T-helper 2 cell treated with Interferon-gamma antibody and Interleukin-4, amounts not matched to agents 100 ng/mL and 5 ng/mL, for 36 hours (primary cell): ENCODE data around the gene TCP1. TPM values are rescaled to one million over a fixed set of nuclear protein-coding genes. Genes with fewer than 3 reads are reported as not detected.
"Not testable (repeated sequence)": the region's sequence is repeated elsewhere in the genome, so short reads cannot be mapped to it uniquely, and the experiment has no call there.

Experiments used
- intact Hi-C: fragments of 100-400 bp; cut with micrococcal nuclease; formaldehyde crosslinking; loops from one replicate; pipeline ENCODE4 v1.15.1; 2023
- total RNA-seq: library from RNA; stranded (reverse); gene quantifications from 2 replicates; pipeline ENCODE4 v1.2.3, GENCODE V29; 2022

The TCP1 gene
- total RNA-seq, 1 donor from 2014 or later = 290 TPM

DNA sequence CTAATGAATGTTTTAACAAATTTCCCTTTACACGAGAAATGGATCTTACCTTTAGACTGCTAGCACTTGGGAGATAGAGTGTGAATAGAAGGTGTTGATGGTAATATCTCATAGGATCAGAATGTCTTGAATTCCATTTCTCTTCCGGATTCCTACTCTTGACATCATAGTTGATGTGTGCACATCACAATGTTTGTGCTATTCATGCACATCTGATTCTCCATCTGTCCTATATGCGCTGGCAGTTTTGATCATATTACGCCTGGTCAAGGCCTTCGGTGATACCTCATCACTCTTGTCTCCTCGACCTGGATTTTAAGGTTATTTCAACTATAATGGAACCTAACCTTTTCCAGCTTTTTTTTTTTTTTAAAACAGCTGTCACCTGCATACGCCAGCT is 44.3 kb downstream of the TCP1 start:
- intact Hi-C loops = no loop called here

DNA sequence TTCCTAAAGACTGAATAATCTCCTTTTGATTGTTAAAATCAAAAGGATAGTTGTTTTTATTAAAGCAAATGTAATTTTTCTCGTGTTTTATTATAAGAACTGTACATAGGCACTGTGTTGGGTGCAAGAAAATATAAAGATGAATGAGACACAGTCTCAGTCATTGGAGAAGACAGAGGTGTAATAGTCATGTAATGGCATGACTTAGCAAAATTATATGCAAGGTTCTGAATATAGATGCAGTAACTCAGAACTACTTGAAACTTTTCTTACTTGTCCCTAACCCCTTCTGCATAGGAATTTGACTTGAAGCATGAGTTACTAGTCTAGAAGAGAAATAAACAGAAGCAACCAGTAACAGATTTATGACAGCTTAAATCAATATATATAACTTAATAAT is 47.2 kb downstream of the TCP1 start:
- intact Hi-C loops = loop anchor here (2.0 kb wide), 1 partner anchor 13 kb away; no protein-coding TSS in a partner anchor

DNA sequence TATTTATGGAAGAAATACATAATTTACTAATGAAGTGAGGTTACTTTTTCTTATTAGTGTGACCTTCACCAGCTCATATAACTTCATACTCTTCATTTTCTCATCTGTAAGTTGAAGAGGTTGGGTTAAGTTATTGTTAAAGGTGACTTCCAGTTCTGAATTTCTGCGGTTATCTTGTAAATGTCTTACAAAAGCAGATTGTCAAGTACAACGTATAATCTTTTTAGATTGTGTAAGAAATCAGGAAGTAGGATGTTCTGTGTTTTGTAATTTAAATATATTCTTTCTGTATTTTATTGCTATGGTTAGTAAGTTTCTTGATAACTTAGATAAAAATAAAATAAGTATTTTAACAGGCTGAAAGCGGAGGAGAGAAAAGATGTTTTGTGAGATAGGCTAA is 50.1 kb downstream of the TCP1 start:
- intact Hi-C loops = no loop called here

DNA sequence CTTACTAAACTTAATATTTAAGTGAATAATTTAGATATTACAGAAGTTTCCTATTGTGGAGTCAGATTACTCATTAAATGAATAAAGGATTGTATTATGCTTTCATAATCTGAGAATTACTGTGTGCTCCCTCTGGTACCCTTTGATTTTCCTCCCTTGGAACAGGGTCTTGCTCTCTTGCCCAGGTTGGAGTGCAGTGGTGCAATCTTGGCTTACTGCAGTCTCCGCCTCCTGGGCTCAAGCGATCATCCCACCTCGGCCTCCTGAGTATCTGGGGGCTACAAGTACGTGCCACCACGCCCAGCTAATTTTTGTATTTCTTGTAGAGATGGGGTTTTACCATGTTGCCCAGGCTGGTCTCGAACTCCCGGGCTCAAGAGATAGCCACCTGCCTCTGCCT is 52.5 kb downstream of the TCP1 start:
- intact Hi-C loops = no loop called here

DNA sequence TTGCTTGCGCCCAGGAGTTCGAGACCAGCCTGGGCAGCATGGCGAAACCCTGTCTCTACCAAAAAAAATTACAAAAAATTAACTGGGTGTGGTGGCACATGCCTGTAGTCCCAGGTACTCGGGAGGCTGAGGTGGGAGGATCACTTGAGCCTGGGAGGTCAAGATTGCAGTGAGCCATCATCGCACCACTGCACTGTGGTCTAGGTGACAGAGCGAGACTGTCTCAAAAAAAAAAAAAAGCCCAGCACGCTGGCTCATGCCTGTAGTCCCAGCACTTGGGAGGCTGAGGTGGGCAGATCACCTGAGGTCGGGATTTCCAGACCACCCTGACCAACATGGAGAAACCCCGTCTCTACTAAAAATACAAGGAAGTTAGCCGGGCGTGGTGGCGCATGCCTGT is 56.0 kb downstream of the TCP1 start:
- intact Hi-C loops = not testable (repeated sequence)

DNA sequence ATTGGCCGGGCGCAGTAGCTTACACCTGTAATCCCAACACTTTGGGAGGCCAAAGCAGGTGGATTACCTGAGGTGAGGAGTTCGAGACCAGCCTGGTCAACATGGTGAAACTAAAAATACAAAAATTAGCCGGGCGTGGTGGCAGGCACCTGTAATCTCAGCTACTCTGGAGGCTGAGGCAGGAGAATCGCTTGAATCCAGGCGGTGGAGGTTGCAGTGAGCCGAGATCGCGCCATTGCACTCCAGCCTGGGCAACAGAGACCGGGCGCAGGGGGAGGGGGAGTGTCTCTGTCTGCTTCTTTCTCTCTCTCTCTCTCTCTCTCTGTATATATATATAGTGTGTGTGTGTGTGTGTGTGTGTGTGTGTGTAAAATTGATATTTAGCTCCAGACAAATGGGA is 56.9 kb downstream of the TCP1 start:
- intact Hi-C loops = not testable (repeated sequence)

DNA sequence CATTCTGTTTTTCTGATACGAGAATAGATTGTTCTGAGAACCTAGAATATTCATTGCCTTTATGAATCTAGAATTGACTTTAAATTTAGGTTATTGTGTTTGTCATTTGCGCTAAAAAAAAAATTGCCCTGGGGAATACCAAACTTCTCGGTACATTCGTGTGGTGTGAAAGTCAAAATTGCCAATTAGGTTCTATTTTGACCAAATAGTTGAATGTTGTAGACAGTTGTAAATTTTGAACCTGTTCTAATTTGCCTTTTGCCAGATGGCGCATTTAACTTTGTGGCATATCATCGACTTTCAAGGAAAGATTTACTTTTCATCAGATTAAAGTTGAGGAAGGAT is 59.1 kb downstream of the TCP1 start:
- intact Hi-C loops = no loop called here

DNA sequence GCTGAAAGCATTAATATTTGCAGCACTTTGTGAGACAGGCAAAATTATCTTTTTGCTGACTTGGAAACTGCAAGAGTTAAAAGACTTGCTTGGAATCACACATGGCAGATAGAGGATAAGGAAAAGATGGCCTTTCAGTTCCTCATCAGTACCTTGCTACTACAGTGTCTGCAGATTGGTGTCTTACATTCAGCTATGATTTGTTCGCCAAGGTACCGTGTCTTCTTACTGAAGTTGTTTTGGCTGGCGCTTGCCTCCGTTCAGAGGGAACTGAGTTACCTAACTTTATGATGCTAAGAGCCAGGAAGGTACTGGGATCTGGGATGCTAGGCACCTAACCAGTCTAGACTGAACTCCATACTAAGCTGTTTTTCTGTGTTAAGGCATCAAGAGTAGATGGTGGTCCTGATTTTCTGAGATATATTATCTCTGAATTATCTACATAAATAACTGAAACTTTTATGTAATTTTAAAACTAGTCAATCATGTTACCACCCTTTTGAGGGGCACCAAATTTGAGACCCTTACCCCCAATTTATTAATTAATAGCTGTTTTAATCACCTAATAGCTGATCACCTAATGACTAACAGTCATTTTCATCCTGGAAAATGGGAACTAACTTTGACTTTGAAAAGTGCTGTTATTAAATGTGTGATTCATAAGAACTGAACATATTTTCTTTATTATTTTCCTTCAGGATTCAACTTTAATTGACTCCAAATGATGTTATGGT is 59.6 kb downstream of the TCP1 start:
- intact Hi-C loops = loop anchor here (2.0 kb wide), 1 partner anchor 13 kb away; no protein-coding TSS in a partner anchor

DNA sequence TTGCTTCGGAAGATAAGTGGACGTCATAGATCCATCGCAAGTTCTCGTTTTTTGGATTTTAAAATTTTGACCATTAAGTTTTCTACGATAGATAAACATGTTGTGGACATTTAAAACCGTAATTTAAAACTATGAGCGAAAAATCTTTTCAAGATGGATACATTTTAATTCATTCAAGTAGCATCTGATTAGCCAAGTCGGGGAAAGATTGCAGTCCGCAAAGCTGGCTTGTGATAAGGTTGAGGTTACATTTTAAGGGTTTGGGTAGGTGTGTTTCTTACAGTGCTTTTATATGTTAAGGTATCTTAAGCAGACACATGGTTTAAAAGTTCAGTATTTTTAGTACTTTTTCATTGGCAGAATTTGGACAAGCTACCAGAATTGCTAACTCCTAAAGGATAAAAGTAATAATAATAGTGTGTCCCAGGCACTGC is 60.9 kb downstream of the TCP1 start:
- intact Hi-C loops = loop anchor here (2.0 kb wide), 1 partner anchor 14 kb away; no protein-coding TSS in a partner anchor

Other genes starting within 250 kb of the TCP1 start
- 60.7 and 63.9 TPM in 2 replicates for gene SOD2, start 96.4 kb downstream of the TCP1 start, total RNA-seq
- 119 and 121 TPM in 2 replicates for gene WTAP, start 62.1 kb downstream of the TCP1 start, total RNA-seq
- gene ACAT2, start 27.6 kb downstream of the TCP1 start, total RNA-seq = 68.4 and 76.3 TPM in 2 replicates
- 77.7 and 82.4 TPM in 2 replicates for gene MRPL18, start 865 bp upstream of the TCP1 start, total RNA-seq
- 0.50 and 0.93 TPM in 2 replicates for gene PNLDC1, start 10.7 kb upstream of the TCP1 start, total RNA-seq
- not detected in 2 replicates for gene MAS1, start 101.4 kb upstream of the TCP1 start, total RNA-seq
- gene IGF2R, start 179.5 kb upstream of the TCP1 start, total RNA-seq = 59.5 and 64.0 TPM in 2 replicates